PC-9 (cell line): Measurements from ENCODE around the gene SIPA1. TPM values are rescaled to one million over a fixed set of nuclear protein-coding genes. Genes with fewer than 3 reads are reported as not detected.
A peak's percentile ranks its signal among the peaks of the same experiment; 100 is the strongest.

Experiments used
- BruUV-seq: library from RNA; stranded (reverse); fragments of 400-500 nt; replicated peaks from 2 replicates; lab custom pipeline; 2021; lab: Mats Ljungman, UMichigan
- CTCF ChIA-PET: fragments of 300-600 bp; sonication (Branson Sonifier 250); formaldehyde crosslinking; loops from one replicate; lab custom pipeline; 2022; ENCODE audit warnings: antibody characterized with exemption; lab: Charles Lee
- POLR2A ChIA-PET: fragments of 300-600 bp; sonication (Branson Sonifier 250); formaldehyde crosslinking; loops from one replicate; lab custom pipeline; 2022; ENCODE audit warnings: antibody characterized with exemption; ENCODE audit not compliant: unreplicated experiment; lab: Charles Lee
- DNase-seq, 2 experiments: peaks; one replicate each; pipeline versions ENCODE4 v3.0.0 to v3.0.0-alpha.2; 2015 to 2022; ENCODE audit warnings: mixed read lengths in 1 of 2
- H2AFZ ChIP-seq: fragments of 200-600 bp; sonication (generic); 2 replicates; pipeline ENCODE4 v1.8.1; 2017; ENCODE audit warnings: antibody characterized with exemption
- H3F3A ChIP-seq: fragments of 200-600 bp; sonication (generic); 2 replicates; pipeline ENCODE4 v1.8.1; 2017; ENCODE audit warnings: antibody characterized with exemption, mild to moderate bottlenecking, low read depth; ENCODE audit not compliant: insufficient read depth
- H3K27ac ChIP-seq: fragments of 200-600 bp; sonication (generic); 2 replicates; pipeline ENCODE4 v1.6.1; 2016; ENCODE audit warnings: mixed run types
- H3K27me3 ChIP-seq: fragments of 200-600 bp; sonication (generic); 2 replicates; pipeline ENCODE4 v1.6.1; 2016; ENCODE audit warnings: low read depth, mixed run types; ENCODE audit not compliant: insufficient read depth
- H3K36me3 ChIP-seq: fragments of 200-600 bp; sonication (generic); 2 replicates; pipeline ENCODE4 v1.6.1; 2016; ENCODE audit warnings: low read depth, mixed run types
- H3K4me1 ChIP-seq: fragments of 200-600 bp; sonication (generic); replicated peaks from 2 replicates; pipeline ENCODE4 v1.6.1; 2016; ENCODE audit warnings: mixed run types; ENCODE audit not compliant: insufficient read depth
- H3K4me2 ChIP-seq: fragments of 200-600 bp; sonication (generic); 2 replicates; pipeline ENCODE4 v1.6.1; 2017; ENCODE audit warnings: mixed run types
- H3K4me3 ChIP-seq: fragments of 200-600 bp; sonication (generic); 2 replicates; pipeline ENCODE4 v1.6.1; 2016; ENCODE audit warnings: mixed run types
- H3K79me2 ChIP-seq: fragments of 200-600 bp; sonication (generic); 2 replicates; pipeline ENCODE4 v1.6.1; 2017; ENCODE audit warnings: low read depth, mixed run types
- H3K9me2 ChIP-seq: fragments of 200-600 bp; sonication (generic); 2 replicates; pipeline ENCODE4 v1.8.1; 2017; ENCODE audit warnings: mild to moderate bottlenecking; ENCODE audit not compliant: insufficient read depth
- H3K9me3 ChIP-seq: fragments of 200-600 bp; sonication (generic); 2 replicates; pipeline ENCODE4 v1.8.1; 2016; ENCODE audit warnings: low read depth; ENCODE audit not compliant: insufficient read depth
- H4K20me1 ChIP-seq: fragments of 200-600 bp; sonication (generic); 2 replicates; pipeline ENCODE4 v1.8.1; 2017; ENCODE audit not compliant: insufficient read depth
- EZH2 ChIP-seq: fragments of 200-600 bp; sonication (generic); IDR thresholded peaks from 2 replicates; pipeline ENCODE4 v1.8.0; 2017; ENCODE audit warnings: antibody characterized with exemption, low read depth
- intact Hi-C: fragments of 100-400 bp; cut with micrococcal nuclease; formaldehyde crosslinking; loops from one replicate; pipeline ENCODE4 v1.10.0; 2022; ENCODE audit not compliant: unreplicated experiment
- total RNA-seq: library from RNA; stranded (reverse); gene quantifications from 2 replicates; pipeline ENCODE4 v1.2.3, GENCODE V29; 2021
- TF ChIP-seq, protein P1 (sequence below): fragments of 200-600 bp; sonication (generic); conservative IDR thresholded peaks from 2 replicates; pipeline ENCODE4 v1.6.1; 2017; ENCODE audit warnings: mixed run types, antibody characterized with exemption, mild to moderate bottlenecking, moderate library complexity

The SIPA1 gene
- total RNA-seq, 1 experiment from 2014 or later, result 65.6 TPM

DNA sequence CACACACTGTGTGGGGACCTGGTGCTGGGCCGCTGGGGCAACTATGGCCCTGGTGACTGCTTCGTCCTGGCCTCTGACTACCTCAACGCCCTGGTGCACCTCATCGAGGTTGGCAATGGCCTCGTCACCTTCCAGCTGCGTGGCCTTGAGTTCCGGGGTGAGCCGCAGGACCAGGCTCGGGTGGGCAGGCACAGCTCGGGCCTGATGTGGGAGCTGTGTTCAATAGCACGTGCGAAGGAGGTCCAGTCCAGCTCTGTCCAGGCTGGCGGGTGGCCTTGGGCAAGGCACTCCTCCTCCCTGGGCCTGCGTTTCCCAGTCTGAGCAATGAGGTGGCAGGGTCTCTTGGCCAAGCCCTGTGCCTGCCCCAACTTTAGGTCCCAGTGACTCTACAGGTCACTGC, 8.3 kb upstream of the SIPA1 start:
- intact Hi-C loops, result no loop called here
- CTCF ChIA-PET, result no interaction called here

GRCh38 chr11:65630215-65630614, 7.7 kb upstream of the SIPA1 start:
- Histone ChIP-seq H3F3A (peaks cover 5% of the 10 kb centered on the region; the same call in 1 of the 2 replicates), H3K79me2 (no peaks in the 10 kb centered on the region), H3K9me2 (no peaks in the 10 kb centered on the region), H3K4me2 (no peak overlapping the region), H3K4me1 (no peaks in the 10 kb centered on the region), H3K27ac (no peak overlapping the region), H3K4me3 (no peak overlapping the region), H2AFZ (no peak overlapping the region), H3K36me3 (peaks cover 38% of the 10 kb centered on the region), H4K20me1 (peaks cover 13% of the 10 kb centered on the region), H3K27me3 (no peaks in the 10 kb centered on the region), H3K9me3 (no peaks in the 10 kb centered on the region)
- ChIA-PET POLR2A (no interaction called here), CTCF (no interaction called here)
- BruUV-seq, result no TSS peak
- TF ChIP-seq, protein P1, sequence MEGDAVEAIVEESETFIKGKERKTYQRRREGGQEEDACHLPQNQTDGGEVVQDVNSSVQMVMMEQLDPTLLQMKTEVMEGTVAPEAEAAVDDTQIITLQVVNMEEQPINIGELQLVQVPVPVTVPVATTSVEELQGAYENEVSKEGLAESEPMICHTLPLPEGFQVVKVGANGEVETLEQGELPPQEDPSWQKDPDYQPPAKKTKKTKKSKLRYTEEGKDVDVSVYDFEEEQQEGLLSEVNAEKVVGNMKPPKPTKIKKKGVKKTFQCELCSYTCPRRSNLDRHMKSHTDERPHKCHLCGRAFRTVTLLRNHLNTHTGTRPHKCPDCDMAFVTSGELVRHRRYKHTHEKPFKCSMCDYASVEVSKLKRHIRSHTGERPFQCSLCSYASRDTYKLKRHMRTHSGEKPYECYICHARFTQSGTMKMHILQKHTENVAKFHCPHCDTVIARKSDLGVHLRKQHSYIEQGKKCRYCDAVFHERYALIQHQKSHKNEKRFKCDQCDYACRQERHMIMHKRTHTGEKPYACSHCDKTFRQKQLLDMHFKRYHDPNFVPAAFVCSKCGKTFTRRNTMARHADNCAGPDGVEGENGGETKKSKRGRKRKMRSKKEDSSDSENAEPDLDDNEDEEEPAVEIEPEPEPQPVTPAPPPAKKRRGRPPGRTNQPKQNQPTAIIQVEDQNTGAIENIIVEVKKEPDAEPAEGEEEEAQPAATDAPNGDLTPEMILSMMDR, result no peak
- no peak for TF ChIP-seq EZH2
- intact Hi-C loops, result no loop called here
- DNase-seq, result no peak

More for the DNA sequence above, 8.3 kb upstream of the SIPA1 start:
- no peaks in the 10 kb centered on the region for H3K9me3 ChIP-seq
- peaks cover 4% of the 10 kb centered on the region; the same call in 1 of the 2 replicates for H3F3A ChIP-seq
- BruUV-seq, result no TSS peak
- peaks cover 40% of the 10 kb centered on the region for H3K36me3 ChIP-seq
- H3K4me1 ChIP-seq, result no peaks in the 10 kb centered on the region
- no peak overlapping the region for H2AFZ ChIP-seq
- H3K9me2 ChIP-seq, result no peaks in the 10 kb centered on the region
- no peak for TF ChIP-seq EZH2
- TF ChIP-seq, protein P1, result no peak
- no peaks in the 10 kb centered on the region for H3K27me3 ChIP-seq
- no peaks in the 10 kb centered on the region for H3K79me2 ChIP-seq
- no peak overlapping the region for H3K4me3 ChIP-seq
- no peak overlapping the region for H3K27ac ChIP-seq
- no peak overlapping the region for H3K4me2 ChIP-seq
- H4K20me1 ChIP-seq, result peaks cover 13% of the 10 kb centered on the region
- POLR2A ChIA-PET, result interaction anchor here (0.6 kb wide), 1 partner anchor 76 kb away, joined by 6 read pairs; no protein-coding TSS in a partner anchor
- no peak for DNase-seq

DNA sequence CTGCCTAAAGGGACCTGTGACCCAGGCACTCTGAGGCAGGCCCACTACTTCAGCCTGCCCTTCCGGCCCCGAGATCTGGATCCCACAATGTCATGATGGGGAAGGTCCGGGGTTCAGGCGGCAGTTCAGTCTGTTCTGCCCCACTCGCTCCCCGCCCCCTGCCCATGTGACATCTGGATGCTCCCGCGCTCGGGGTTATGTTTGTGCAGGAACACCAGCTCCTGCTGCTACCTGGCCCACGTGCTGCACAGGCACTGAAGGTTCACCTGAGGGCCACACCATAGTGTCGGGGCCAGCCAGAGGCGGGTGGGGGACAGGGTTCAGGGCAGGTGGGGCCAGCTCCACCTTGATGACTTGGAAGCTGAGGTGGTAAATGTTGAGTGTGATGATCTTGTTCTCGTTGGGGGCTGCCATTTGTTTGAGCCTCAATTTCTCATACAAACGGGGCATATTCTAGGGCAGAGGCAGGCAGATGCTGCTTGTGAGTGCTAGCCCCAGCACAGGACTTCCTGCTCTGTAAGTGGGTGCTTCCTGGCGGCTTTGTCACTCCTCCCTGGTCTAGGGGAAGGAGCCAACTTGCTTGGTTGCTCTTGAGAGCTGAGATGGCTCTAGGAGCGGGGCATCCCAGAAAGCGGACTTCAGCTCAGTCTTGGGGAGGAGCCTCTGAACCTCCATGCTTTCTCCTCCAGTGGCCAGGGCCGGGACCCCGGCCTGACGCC, 4.4 kb upstream of the SIPA1 start:
- Histone ChIP-seq H3K36me3 (peaks cover 33% of the 10 kb centered on the region), H3K27ac (no peak overlapping the region), H3F3A (peaks cover 34% of the 10 kb centered on the region), H3K9me3 (no peaks in the 10 kb centered on the region), H2AFZ (no peak overlapping the region), H3K4me3 (no peak overlapping the region), H3K27me3 (no peaks in the 10 kb centered on the region), H3K4me2 (no peak overlapping the region), H4K20me1 (peaks cover 15% of the 10 kb centered on the region), H3K9me2 (no peaks in the 10 kb centered on the region), H3K79me2 (no peaks in the 10 kb centered on the region), H3K4me1 (peaks cover 14% of the 10 kb centered on the region)
- no TSS peak for BruUV-seq
- POLR2A ChIA-PET, result no interaction called here
- no peak for TF ChIP-seq EZH2
- TF ChIP-seq, protein P1, result no peak
- peak in 1 of 2 experiments; percentile 22 for DNase-seq
- CTCF ChIA-PET, result no interaction called here
- intact Hi-C loops, result no loop called here
